HG03460 (cell line): Measurements from ENCODE around the gene WASF3.
"Not testable (repeated sequence)": the region's sequence is repeated elsewhere in the genome, so short reads cannot be mapped to it uniquely, and the experiment has no call there.

ENCODE experiments used
- ATAC-seq: cut with Tn5 transposase; IDR thresholded peaks from one replicate; pipeline ENCODE4 v1.9.1; 2021; ENCODE audit not compliant: unreplicated experiment

The WASF3 gene

GRCh38 chr13:26709461-26709860, 152.0 kb downstream of the WASF3 start:
- no peak for ATAC-seq

GRCh38 chr13:26710166-26710565, 152.7 kb downstream of the WASF3 start:
- no peak for ATAC-seq

GRCh38 chr13:26711211-26711610, 153.7 kb downstream of the WASF3 start:
- no peak for ATAC-seq

- no peak for ATAC-seq
Measured at GRCh38 chr13:26713341-26713740, 155.9 kb downstream of the WASF3 start.

- no peak for ATAC-seq
Measured at GRCh38 chr13:26716984-26717383, 159.5 kb downstream of the WASF3 start.

GRCh38 chr13:26718146-26718545, 160.7 kb downstream of the WASF3 start:
- ATAC-seq, result no peak

GRCh38 chr13:26718872-26719271, 161.4 kb downstream of the WASF3 start:
- no peak for ATAC-seq

- ATAC-seq, result no peak
Measured at GRCh38 chr13:26719356-26719945, 162.0 kb downstream of the WASF3 start.

- ATAC-seq, result peak; percentile 76
Measured at GRCh38 chr13:26721251-26722121, 164.0 kb downstream of the WASF3 start.

GRCh38 chr13:26722321-26722720, 164.8 kb downstream of the WASF3 start:
- ATAC-seq, result no peak

- ATAC-seq, result not testable (repeated sequence)
Measured at GRCh38 chr13:26723620-26724019, 166.1 kb downstream of the WASF3 start.

GRCh38 chr13:26726684-26727083, 169.2 kb downstream of the WASF3 start:
- no peak for ATAC-seq

- no peak for ATAC-seq
Measured at GRCh38 chr13:26727122-26727521, 169.6 kb downstream of the WASF3 start.

- ATAC-seq, result no peak
Measured at GRCh38 chr13:26727633-26728032, 170.2 kb downstream of the WASF3 start.

GRCh38 chr13:26735677-26736076, 178.2 kb downstream of the WASF3 start:
- no peak for ATAC-seq
